ENCODE results near the gene NTN5. TPM values are rescaled to one million over a fixed set of nuclear protein-coding genes. Genes with fewer than 3 reads are reported as not detected.

NTN5 gene
- total RNA-seq, 4 donors from 2014 or later = 0.64 to 2.2 (median 1.3) TPM

- H3K4me1 ChIP-seq = peaks cover 31% of the 10 kb centered on the region
- WGBS = 87% methylated on average over 7 of the region's 14 CpGs
- DNase-seq (ENCODE audit: low spot score in 2 of 2) = no peak
- H3K36me3 ChIP-seq = peaks cover 23% of the 10 kb centered on the region
- no peak overlapping the region for H3K27ac ChIP-seq
- no peaks in the 10 kb centered on the region for H3K27me3 ChIP-seq
- TF ChIP-seq POLR2AphosphoS5 (IDR thresholded peaks at IDR 0.05) = no peak
- TF ChIP-seq POLR2A (IDR thresholded peaks at IDR 0.05) = no peak
- TF ChIP-seq CTCF (IDR thresholded peaks at IDR 0.05) = no peak
- no peak for TF ChIP-seq EP300 (IDR thresholded peaks at IDR 0.05)
- H3K4me3 ChIP-seq = no peak overlapping the region
- no peaks in the 10 kb centered on the region for H3K9me3 ChIP-seq
These were observed 60.9 kb downstream of the NTN5 start for GRCh38 chr19:48611872-48612271.

Other genes with a start within 250 kb of the NTN5 start
- 10 to 100 TPM; 24.5 to 53.4 (median 40.1) TPM for gene GRWD1, start 227.0 kb downstream of the NTN5 start, total RNA-seq
- 1 to 10 TPM; 4.2 to 4.7 (median 4.6) TPM for gene KCNJ14, start 217.4 kb downstream of the NTN5 start, total RNA-seq
- gene CYTH2, start 203.6 kb downstream of the NTN5 start, total RNA-seq = 10 to 100 TPM; 54.9 to 86.5 (median 63.2) TPM
- gene LMTK3, start 161.2 kb downstream of the NTN5 start, total RNA-seq = 1 to 10 TPM; 1.3 to 3.5 (median 1.6) TPM
- 100 to 1,000 TPM in 2 of 4 donors, 10 to 100 TPM in 2; 26.0 to 162 (median 122) TPM for gene SULT2B1, start 120.8 kb downstream of the NTN5 start, total RNA-seq
- gene SPACA4, start 66.3 kb downstream of the NTN5 start, total RNA-seq = 1 to 10 TPM; 2.1 to 3.6 (median 2.8) TPM
- gene FAM83E, start 57.9 kb downstream of the NTN5 start, total RNA-seq = 1 to 10 TPM in 2 of 4 donors, under 1 TPM in 2; 0.87 to 5.1 (median 1.1) TPM
- gene RPL18, start 53.8 kb downstream of the NTN5 start, total RNA-seq = 1,000 to 10,000 TPM; 2,067 to 3,423 (median 3,271) TPM
- gene SPHK2, start 53.5 kb downstream of the NTN5 start, total RNA-seq = 1 to 10 TPM; 3.9 to 9.9 (median 5.6) TPM
- 10 to 100 TPM; 11.2 to 22.3 (median 17.8) TPM for gene DBP, start 35.6 kb downstream of the NTN5 start, total RNA-seq
- gene CA11, start 26.8 kb downstream of the NTN5 start, total RNA-seq = 10 to 100 TPM in 2 of 4 donors, 1 to 10 TPM in 2; 8.8 to 11.0 (median 9.7) TPM
- gene FUT2, start 23.0 kb upstream of the NTN5 start, total RNA-seq = 10 to 100 TPM in 1 of 4 donors, 1 to 10 TPM in 3; 2.1 to 17.4 (median 4.9) TPM
- 1 to 10 TPM in 3 of 4 donors, under 1 TPM in 1; 0.57 to 1.6 (median 1.5) TPM for gene MAMSTR, start 46.7 kb upstream of the NTN5 start, total RNA-seq
- 10 to 100 TPM in 1 of 4 donors, 1 to 10 TPM in 3; 5.1 to 16.1 (median 6.5) TPM for gene RASIP1, start 67.6 kb upstream of the NTN5 start, total RNA-seq
- under 1 TPM in 2 of 4 donors, not detected in 2; 0.40 to 0.45 TPM for gene IZUMO1, start 73.9 kb upstream of the NTN5 start, total RNA-seq
- 1 to 10 TPM; 1.2 to 3.9 (median 2.6) TPM for gene FUT1, start 79.6 kb upstream of the NTN5 start, total RNA-seq
- not detected for gene FGF21, start 82.5 kb upstream of the NTN5 start, total RNA-seq
- gene BCAT2, start 138.0 kb upstream of the NTN5 start, total RNA-seq = 10 to 100 TPM; 33.5 to 50.6 (median 38.1) TPM
- gene HSD17B14, start 163.5 kb upstream of the NTN5 start, total RNA-seq = 1 to 10 TPM; 2.5 to 3.4 (median 3.1) TPM
- 1 to 10 TPM; 2.8 to 5.1 (median 5.0) TPM for gene PLEKHA4, start 195.6 kb upstream of the NTN5 start, total RNA-seq
- gene PPP1R15A, start 199.4 kb upstream of the NTN5 start, total RNA-seq = 100 to 1,000 TPM; 135 to 191 (median 144) TPM
- gene TULP2, start 225.7 kb upstream of the NTN5 start, total RNA-seq = not detected
- 100 to 1,000 TPM; 132 to 220 (median 204) TPM for gene NUCB1, start 227.3 kb upstream of the NTN5 start, total RNA-seq

Measured in suprapubic skin (tissue), 4 donors.